SK-N-MC (cell line): ENCODE measurements around the gene THADA.

Experiments used
- EZH2 ChIP-seq: fragments of 200-600 bp; sonication (generic); IDR thresholded peaks from one replicate; pipeline ENCODE4 v1.6.1; 2017; ENCODE audit warnings: antibody characterized with exemption
- POLR2AphosphoS5 ChIP-seq: IDR thresholded peaks from 2 replicates; pipeline ENCODE4 v1.6.1; 2012; ENCODE audit warnings: mild to moderate bottlenecking, low read depth, low read length, borderline replicate concordance

DNA sequence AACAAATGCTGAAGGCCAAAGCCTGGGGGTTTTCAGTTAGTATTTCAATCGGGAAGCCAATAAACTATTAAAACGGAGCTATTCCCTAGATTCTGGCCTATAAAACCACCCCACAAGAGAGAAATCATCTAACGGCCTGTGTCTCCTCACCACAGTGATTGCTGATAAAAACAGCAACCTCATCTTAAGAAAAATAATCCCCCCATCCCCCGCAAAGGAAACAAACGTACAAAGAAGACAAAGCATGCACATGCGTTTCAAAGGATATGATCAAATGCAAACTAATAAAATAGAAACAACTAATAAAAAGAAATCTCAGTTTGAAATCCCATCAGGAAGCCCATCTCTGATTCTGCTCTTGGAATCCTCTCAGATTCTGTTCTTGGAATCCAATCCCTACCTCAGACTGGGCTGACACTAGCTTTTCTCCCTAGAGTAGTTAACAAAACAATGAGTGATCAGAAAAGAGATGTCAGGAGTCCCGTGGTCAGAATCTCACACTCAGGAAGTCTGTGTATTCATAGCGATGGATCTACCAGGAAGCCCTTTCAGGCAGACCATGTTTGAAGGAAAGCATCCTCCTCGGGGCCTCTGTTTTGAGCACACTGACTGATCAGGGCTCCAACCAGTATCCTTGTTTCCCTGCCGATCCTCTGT is 150.7 kb downstream of the THADA start:
- TF ChIP-seq POLR2AphosphoS5 (no peak), EZH2 (no peak)
